ENCODE measurements around the gene YWHAG. TPM values are rescaled to one million over a fixed set of nuclear protein-coding genes. Genes with fewer than 3 reads are reported as not detected.

The YWHAG gene
- total and polyA plus RNA-seq, 2 of the 13 experiments (the other 11 are each of a cell fraction or from before 2014, with no cell fraction given) = 36.9 to 67.5 TPM

DNA sequence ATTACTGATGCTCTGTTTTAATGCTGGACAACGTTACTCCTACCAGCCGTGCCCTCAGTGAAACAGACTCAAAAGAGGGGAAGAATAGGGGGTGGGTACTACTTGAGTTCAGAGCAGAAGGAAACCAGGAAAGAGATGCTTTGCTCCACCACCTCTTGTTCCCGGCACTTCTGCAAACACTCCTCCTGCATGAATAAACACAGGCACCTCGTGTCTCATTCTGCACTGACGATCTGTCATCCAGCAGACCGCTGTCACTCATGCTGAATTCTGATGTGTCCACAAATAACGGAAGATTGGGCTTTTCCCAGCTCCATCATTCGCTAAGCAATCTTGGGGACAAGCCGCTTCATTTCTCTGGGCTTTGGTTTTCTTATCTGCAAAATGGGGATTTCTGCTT lies 26.7 kb downstream of the YWHAG start (continued):
- no peak for TF ChIP-seq ATF2 (CRISPR knock-in tag; IDR thresholded peaks at IDR 0.05)
- TF ChIP-seq HCFC1 (IDR thresholded peaks at IDR 0.05; ENCODE audit: low read depth, low read length) = no peak

- Histone ChIP-seq H3K27me3 (ENCODE audit: control insufficient read depth in 1 of 2, insufficient read depth in 2 of 2, low read length in 2 of 2) (no peaks in the 10 kb centered on the region), H3K27ac (ENCODE audit: extremely low read length, insufficient read depth, low read length) (no peak overlapping the region), H3K4me1 (ENCODE audit: insufficient read depth, low read length) (peaks cover 27% of the 10 kb centered on the region), H3K36me3 (replicated peaks in 1 of 2; ENCODE audit: control insufficient read depth in 1 of 2, insufficient read depth in 2 of 2, low read length in 2 of 2) (peaks cover 21 to 66% of the 10 kb centered on the region in 2 experiments), H3K4me2 (ENCODE audit: low read depth, low read length) (no peak overlapping the region), H3K79me2 (ENCODE audit: insufficient read depth, low read length) (peaks cover 65% of the 10 kb centered on the region), H4K20me1 (ENCODE audit: insufficient read depth, low read length) (peaks cover 54% of the 10 kb centered on the region), H3K9me3 (ENCODE audit: low read length) (no peaks in the 10 kb centered on the region), H3K9ac (ENCODE audit: insufficient read depth, low read depth, low read length) (no peak overlapping the region), H3K4me3 (replicated peaks in 1 of 3; ENCODE audit: insufficient read depth in 1 of 3, low read depth in 2 of 3, low read length in 3 of 3) (no peak overlapping the region), H2AFZ (ENCODE audit: low read length) (no peak overlapping the region)
- ChIA-PET CTCF (ENCODE audit: low intra/inter-chr PET ratio, low total read pairs) (no interaction called here), POLR2A (no interaction called here)
- TF ChIP-seq SP1 (IDR thresholded peaks at IDR 0.05) (no peak), SP1 (CRISPR knock-in tag; IDR thresholded peaks at IDR 0.05) (no peak), HNF4G (IDR thresholded peaks at IDR 0.05; ENCODE audit: borderline replicate concordance, low read depth, low read length) (no peak), HNF4G (CRISPR knock-in tag; IDR thresholded peaks at IDR 0.05; ENCODE audit: borderline replicate concordance, low read depth) (no peak), ZNF138 (CRISPR knock-in tag; IDR thresholded peaks at IDR 0.05; ENCODE audit: low read depth) (no peak), BCL6 (CRISPR knock-in tag; IDR thresholded peaks at IDR 0.05) (no peak), NFRKB (IDR thresholded peaks at IDR 0.05) (no peak), GTF2F1 (IDR thresholded peaks at IDR 0.05; ENCODE audit: low read length) (no peak)
- TF ChIP-seq, protein P1, sequence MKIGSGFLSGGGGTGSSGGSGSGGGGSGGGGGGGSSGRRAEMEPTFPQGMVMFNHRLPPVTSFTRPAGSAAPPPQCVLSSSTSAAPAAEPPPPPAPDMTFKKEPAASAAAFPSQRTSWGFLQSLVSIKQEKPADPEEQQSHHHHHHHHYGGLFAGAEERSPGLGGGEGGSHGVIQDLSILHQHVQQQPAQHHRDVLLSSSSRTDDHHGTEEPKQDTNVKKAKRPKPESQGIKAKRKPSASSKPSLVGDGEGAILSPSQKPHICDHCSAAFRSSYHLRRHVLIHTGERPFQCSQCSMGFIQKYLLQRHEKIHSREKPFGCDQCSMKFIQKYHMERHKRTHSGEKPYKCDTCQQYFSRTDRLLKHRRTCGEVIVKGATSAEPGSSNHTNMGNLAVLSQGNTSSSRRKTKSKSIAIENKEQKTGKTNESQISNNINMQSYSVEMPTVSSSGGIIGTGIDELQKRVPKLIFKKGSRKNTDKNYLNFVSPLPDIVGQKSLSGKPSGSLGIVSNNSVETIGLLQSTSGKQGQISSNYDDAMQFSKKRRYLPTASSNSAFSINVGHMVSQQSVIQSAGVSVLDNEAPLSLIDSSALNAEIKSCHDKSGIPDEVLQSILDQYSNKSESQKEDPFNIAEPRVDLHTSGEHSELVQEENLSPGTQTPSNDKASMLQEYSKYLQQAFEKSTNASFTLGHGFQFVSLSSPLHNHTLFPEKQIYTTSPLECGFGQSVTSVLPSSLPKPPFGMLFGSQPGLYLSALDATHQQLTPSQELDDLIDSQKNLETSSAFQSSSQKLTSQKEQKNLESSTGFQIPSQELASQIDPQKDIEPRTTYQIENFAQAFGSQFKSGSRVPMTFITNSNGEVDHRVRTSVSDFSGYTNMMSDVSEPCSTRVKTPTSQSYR (CRISPR knock-in tag; IDR thresholded peaks at IDR 0.05; ENCODE audit: borderline replicate concordance) = no peak
- BruUV-seq (replicated peaks) = no TSS peak
- intact Hi-C loops (cut with micrococcal nuclease; ENCODE audit: unreplicated experiment) (no loop called here), in situ Hi-C loops (cut with HindIII; ENCODE audit: extremely low pct_ligation_motif_present, low pct_unique_long_range_greater_than_20kb) (no loop called here)
- no peak for FAIRE-seq
- WGBS (ENCODE audit: low lambda C conversion rate) = 100% methylated on average over 5 of the region's 5 CpGs
- DNase-seq (ENCODE audit: low spot score) = no peak
- ATAC-seq = no peak
Observed at GRCh38 chr7:76330673-76331072, 28.1 kb downstream of the YWHAG start.
